ENCODE measurements around the gene CLRN2. TPM values are rescaled to one million over a fixed set of nuclear protein-coding genes. Genes with fewer than 3 reads are reported as not detected.

CLRN2 gene
- total RNA-seq, 1 experiment from 2014 or later = not detected

- no peak overlapping the region for H3K4me2 ChIP-seq (ENCODE audit: low read length)
- ChIA-PET CTCF (no interaction called here), POLR2A (ENCODE audit: unreplicated experiment) (no interaction called here)
- ATAC-seq (peak; percentile 48; the same call in 1 of the 2 replicates), DNase-seq (peak; percentile 30)
- no peaks in the 10 kb centered on the region for H4K20me1 ChIP-seq (ENCODE audit: low read length)
- H3K36me3 ChIP-seq (ENCODE audit: low read depth, low read length) = no peaks in the 10 kb centered on the region
- H3K9me2 ChIP-seq (replicated peaks; ENCODE audit: low read length) = no peaks in the 10 kb centered on the region
- H3K9me3 ChIP-seq (ENCODE audit: low read length) = no peaks in the 10 kb centered on the region
- TF ChIP-seq EZH2 (IDR thresholded peaks at IDR 0.05; ENCODE audit: low read length, unreplicated experiment) (no peak), EZH2phosphoT487 (IDR thresholded peaks at IDR 0.05; ENCODE audit: borderline replicate concordance, low read length) (no peak), CTCF (conservative IDR thresholded peaks at IDR 0.05; ENCODE audit: low read depth, low read length) (no peak)
- H3K9ac ChIP-seq (ENCODE audit: low read length) = no peak overlapping the region
- H3F3A ChIP-seq (ENCODE audit: low read length, unreplicated experiment) = no peaks in the 10 kb centered on the region
- no peak overlapping the region for H3K27ac ChIP-seq (ENCODE audit: low read length)
- no peaks in the 10 kb centered on the region for H3K27me3 ChIP-seq (ENCODE audit: low read length)
- no peak overlapping the region for H2AFZ ChIP-seq (ENCODE audit: low read length)
- H3K4me3 ChIP-seq (ENCODE audit: low read length) = no peak overlapping the region
- no peaks in the 10 kb centered on the region for H3K79me2 ChIP-seq (ENCODE audit: low read length)
- BruUV-seq (replicated peaks) = no TSS peak
- 0 out of 2 replicates have a peak, but pooled peaks cover 7% of the 10 kb centered on the region for H3K4me1 ChIP-seq (ENCODE audit: insufficient read depth, low read length)
- intact Hi-C loops (cut with micrococcal nuclease) = no loop called here
These were observed 46.4 kb downstream of the CLRN2 start for GRCh38 chr4:17561195-17561909.

GRCh38 chr4:17562157-17562556 lies 47.2 kb downstream of the CLRN2 start:
- H3K36me3 ChIP-seq (ENCODE audit: low read depth, low read length) = no peaks in the 10 kb centered on the region
- DNase-seq (peak; percentile 8), ATAC-seq (no peak)
- no peaks in the 10 kb centered on the region for H3K9me3 ChIP-seq (ENCODE audit: low read length)
- H3K4me2 ChIP-seq (ENCODE audit: low read length) = no peak overlapping the region
- TF ChIP-seq EZH2phosphoT487 (IDR thresholded peaks at IDR 0.05; ENCODE audit: borderline replicate concordance, low read length) (no peak), EZH2 (IDR thresholded peaks at IDR 0.05; ENCODE audit: low read length, unreplicated experiment) (no peak), CTCF (conservative IDR thresholded peaks at IDR 0.05; ENCODE audit: low read depth, low read length) (0 out of 2 replicates have a peak, but pooled peaks have one; percentile 21)
- ChIA-PET POLR2A (ENCODE audit: unreplicated experiment) (no interaction called here), CTCF (no interaction called here)
- no peak overlapping the region for H3K4me3 ChIP-seq (ENCODE audit: low read length)
- no peaks in the 10 kb centered on the region for H3F3A ChIP-seq (ENCODE audit: low read length, unreplicated experiment)
- no peak overlapping the region for H2AFZ ChIP-seq (ENCODE audit: low read length)
- H4K20me1 ChIP-seq (ENCODE audit: low read length) = no peaks in the 10 kb centered on the region
- H3K27ac ChIP-seq (ENCODE audit: low read length) = no peak overlapping the region
- no peak overlapping the region for H3K9ac ChIP-seq (ENCODE audit: low read length)
- no TSS peak for BruUV-seq (replicated peaks)
- intact Hi-C loops (cut with micrococcal nuclease) = no loop called here
- H3K4me1 ChIP-seq (ENCODE audit: insufficient read depth, low read length) = 0 out of 2 replicates have a peak, but pooled peaks cover 7% of the 10 kb centered on the region
- H3K79me2 ChIP-seq (ENCODE audit: low read length) = no peaks in the 10 kb centered on the region
- no peaks in the 10 kb centered on the region for H3K27me3 ChIP-seq (ENCODE audit: low read length)
- no peaks in the 10 kb centered on the region for H3K9me2 ChIP-seq (replicated peaks; ENCODE audit: low read length)

- intact Hi-C loops (cut with micrococcal nuclease) = no loop called here
- Histone ChIP-seq H3K79me2 (ENCODE audit: low read length) (no peaks in the 10 kb centered on the region), H3K9me3 (ENCODE audit: low read length) (no peaks in the 10 kb centered on the region), H4K20me1 (ENCODE audit: low read length) (no peaks in the 10 kb centered on the region), H3K4me2 (ENCODE audit: low read length) (no peak overlapping the region), H3K36me3 (ENCODE audit: low read depth, low read length) (no peaks in the 10 kb centered on the region), H3K27me3 (ENCODE audit: low read length) (no peaks in the 10 kb centered on the region), H3K4me3 (ENCODE audit: low read length) (no peak overlapping the region), H3K27ac (ENCODE audit: low read length) (no peak overlapping the region), H3K9ac (ENCODE audit: low read length) (no peak overlapping the region), H2AFZ (ENCODE audit: low read length) (no peak overlapping the region), H3K9me2 (replicated peaks; ENCODE audit: low read length) (no peaks in the 10 kb centered on the region), H3K4me1 (ENCODE audit: insufficient read depth, low read length) (no peaks in the 10 kb centered on the region), H3F3A (ENCODE audit: low read length, unreplicated experiment) (no peaks in the 10 kb centered on the region)
- ATAC-seq (no peak), DNase-seq (no peak)
- no TSS peak for BruUV-seq (replicated peaks)
- POLR2A ChIA-PET (ENCODE audit: unreplicated experiment) = no interaction called here
- CTCF ChIA-PET = no interaction called here
- TF ChIP-seq EZH2 (IDR thresholded peaks at IDR 0.05; ENCODE audit: low read length, unreplicated experiment) = no peak
- TF ChIP-seq EZH2phosphoT487 (IDR thresholded peaks at IDR 0.05; ENCODE audit: borderline replicate concordance, low read length) = no peak
- TF ChIP-seq CTCF (conservative IDR thresholded peaks at IDR 0.05; ENCODE audit: low read depth, low read length) = no peak
These were observed 50.9 kb downstream of the CLRN2 start for GRCh38 chr4:17565846-17566245.
